SK-N-SH (cell line): Measurements from ENCODE around the gene DNAH5. TPM values are rescaled to one million over a fixed set of nuclear protein-coding genes. Genes with fewer than 3 reads are reported as not detected.

Experiments
- CTCF ChIA-PET: fragments of 300-600, 350-600 bp; formaldehyde crosslinking; extraction: SDS; loops from one replicate; lab custom pipeline; 2021; lab: Yijun Ruan, JAX
- POLR2A ChIA-PET: fragments of 350-600 bp; sonication (Branson Sonifier 250); formaldehyde crosslinking; extraction: SDS; loops from one replicate; lab custom pipeline; 2020; ENCODE audit warnings: antibody characterized with exemption, inconsistent platforms; lab: Yijun Ruan, JAX
- DNase-seq: peaks from one replicate; pipeline ENCODE4 v3.0.0; 2012
- H2AFZ ChIP-seq: fragments of 200-600 bp; sonication (generic); 2 replicates; pipeline ENCODE4 v1.8.1; 2016; ENCODE audit warnings: antibody characterized with exemption, mild to moderate bottlenecking, low read depth
- H3F3A ChIP-seq: fragments of 200-600 bp; sonication (generic); replicated peaks from 2 replicates; pipeline ENCODE3; 2016; ENCODE audit warnings: antibody characterized with exemption, mild to moderate bottlenecking; ENCODE audit not compliant: insufficient read depth
- H3K27ac ChIP-seq, 2 experiments: fragments of 200-500 bp in 1 of 2; fragments of 200-600 bp in 1 of 2; sonication (Bioruptor generic) in 1 of 2; sonication (generic), shearing (Covaris generic) in 1 of 2; 2 replicates each; pipeline versions ENCODE4 v1.5.1 to v1.6.1; 2014 to 2016; ENCODE audit warnings: low read depth in 2 of 2, inconsistent platforms in 1 of 2, low read length in 1 of 2, mild to moderate bottlenecking in 1 of 2, mixed read lengths in 1 of 2
- H3K27me3 ChIP-seq: fragments of 200-600 bp; sonication (generic), shearing (Covaris generic); 2 replicates; pipeline ENCODE4 v1.6.1; 2016; ENCODE audit warnings: mixed run types; ENCODE audit not compliant: insufficient read depth
- H3K36me3 ChIP-seq, 2 experiments: fragments of 200-500 bp in 1 of 2; fragments of 200-600 bp in 1 of 2; sonication (Bioruptor generic) in 1 of 2; sonication (generic) in 1 of 2; replicated peaks in 1 of 2; 2 replicates each; pipeline versions ENCODE3 to v1.5.1; 2014 to 2016; ENCODE audit warnings: low read length in 1 of 2, mild to moderate bottlenecking in 1 of 2; ENCODE audit not compliant: insufficient read depth in 2 of 2, control insufficient read depth in 1 of 2
- H3K4me1 ChIP-seq, 2 experiments: fragments of 200-500 bp in 1 of 2; fragments of 200-600 bp in 1 of 2; sonication (Bioruptor generic) in 1 of 2; sonication (generic), shearing (Covaris generic) in 1 of 2; 2 replicates each; pipeline versions ENCODE4 v1.5.1 to v1.6.1; 2014 to 2016; ENCODE audit warnings: low read depth in 1 of 2, low read length in 1 of 2, mixed run types in 1 of 2; ENCODE audit not compliant: insufficient read depth in 2 of 2, control insufficient read depth in 1 of 2
- H3K4me2 ChIP-seq: fragments of 200-600 bp; sonication (generic), shearing (Covaris generic); 2 replicates; pipeline ENCODE4 v1.6.1; 2017; ENCODE audit warnings: mixed run types
- H3K4me3 ChIP-seq, 2 experiments: fragments of 200-500 bp in 1 of 2; fragments of 200-600 bp in 1 of 2; sonication (Bioruptor generic) in 1 of 2; sonication (generic), shearing (Covaris generic) in 1 of 2; 2 replicates each; pipeline versions ENCODE4 v1.5.1 to v1.8.1; 2014 to 2016; ENCODE audit warnings: low read depth in 2 of 2, inconsistent platforms in 1 of 2, low read length in 1 of 2, mild to moderate bottlenecking in 1 of 2, mixed read lengths in 1 of 2, moderate library complexity in 1 of 2
- H3K79me2 ChIP-seq: fragments of 200-600 bp; sonication (generic); 2 replicates; pipeline ENCODE4 v1.8.1; 2017; ENCODE audit warnings: mild to moderate bottlenecking; ENCODE audit not compliant: insufficient read depth
- H3K9ac ChIP-seq: fragments of 200-600 bp; sonication (generic); 2 replicates; pipeline ENCODE4 v1.6.1; 2017; ENCODE audit warnings: mixed run types
- H3K9me2 ChIP-seq: fragments of 200-600 bp; sonication (generic); 2 replicates; pipeline ENCODE4 v1.6.1; 2017; ENCODE audit warnings: mixed run types
- H3K9me3 ChIP-seq: fragments of 200-600 bp; sonication (generic); 2 replicates; pipeline ENCODE4 v1.6.1; 2017; ENCODE audit warnings: mixed run types, mild to moderate bottlenecking, moderate library complexity
- H4K20me1 ChIP-seq: fragments of 200-600 bp; sonication (generic); 2 replicates; pipeline ENCODE4 v1.6.1; 2017; ENCODE audit warnings: mild to moderate bottlenecking, mixed run types; ENCODE audit not compliant: insufficient read depth
- CHD2 ChIP-seq: fragments of 150-350 bp; IDR thresholded peaks from 2 replicates; pipeline ENCODE4 v1.6.1; 2018; ENCODE audit warnings: low read length; ENCODE audit not compliant: partially characterized antibody
- EP300 ChIP-seq, 2 experiments: IDR thresholded peaks; 2 replicates each; pipeline versions ENCODE4 v1.4.0 to v1.6.1; 2012; ENCODE audit warnings: borderline replicate concordance in 1 of 2, low read depth in 1 of 2, low read length in 1 of 2
- EZH2phosphoT487 ChIP-seq: fragments of 200-600 bp; sonication (generic); IDR thresholded peaks from 2 replicates; pipeline ENCODE4 v1.6.1; 2017; ENCODE audit warnings: low read depth, mixed run types, mild to moderate bottlenecking, antibody characterized with exemption, moderate library complexity, borderline replicate concordance
- FOSL2 ChIP-seq: IDR thresholded peaks from 2 replicates; pipeline ENCODE4 v1.4.0; 2012; ENCODE audit warnings: low read depth, mild to moderate bottlenecking, moderate library complexity, borderline replicate concordance
- GABPA ChIP-seq: IDR thresholded peaks from 2 replicates; pipeline ENCODE4 v1.4.0; 2012; ENCODE audit warnings: low read depth, mild to moderate bottlenecking
- IRF3 ChIP-seq: fragments of 150-350 bp; IDR thresholded peaks from 2 replicates; pipeline ENCODE4 v1.6.1; 2016; ENCODE audit warnings: mild to moderate bottlenecking, low read depth, low read length
- MEF2A ChIP-seq: IDR thresholded peaks from 2 replicates; pipeline ENCODE4 v1.4.0; 2012; ENCODE audit warnings: low read depth, borderline replicate concordance
- MXI1 ChIP-seq: IDR thresholded peaks from 2 replicates; pipeline ENCODE4 v1.6.1; 2012; ENCODE audit warnings: mild to moderate bottlenecking, low read depth, low read length, improper control_type of control experiment
- NRF1 ChIP-seq: IDR thresholded peaks from 2 replicates; pipeline ENCODE4 v1.6.1; 2012; ENCODE audit warnings: low read depth, mild to moderate bottlenecking, low read length
- RXRA ChIP-seq: IDR thresholded peaks from 2 replicates; pipeline ENCODE4 v1.4.0; 2012; ENCODE audit warnings: low read depth, mild to moderate bottlenecking, borderline replicate concordance
- TCF12 ChIP-seq: IDR thresholded peaks from 2 replicates; pipeline ENCODE4 v1.4.0; 2012
- USF1 ChIP-seq: IDR thresholded peaks from 2 replicates; pipeline ENCODE4 v1.4.0; 2012; ENCODE audit warnings: low read depth, borderline replicate concordance
- ZBTB33 ChIP-seq: IDR thresholded peaks from 2 replicates; pipeline ENCODE4 v1.4.0; 2012; ENCODE audit warnings: low read depth, borderline replicate concordance
- WGBS: methylation state at CpG from one replicate; pipeline ENCODE4 v1.1.6; 2017; ENCODE audit warnings: low lambda C conversion rate; 5-methylcytosine and 5-hydroxymethylcytosine counted together
- polyA plus RNA-seq, 3 experiments: library from polyadenylated mRNA; depleted of rRNA; stranded (reverse); fragments of >200 nt; gene quantifications; 2 replicates each; pipeline ENCODE4 v1.2.3, GENCODE V29; 2012
- TF ChIP-seq, protein P1 (sequence below): IDR thresholded peaks from 2 replicates; pipeline ENCODE4 v1.6.1; 2012; ENCODE audit warnings: mild to moderate bottlenecking, low read depth, low read length, moderate library complexity
- TF ChIP-seq, protein P2 (sequence below): IDR thresholded peaks from 2 replicates; pipeline ENCODE4; 2012
- TF ChIP-seq, protein P3 (sequence below): IDR thresholded peaks from 2 replicates; pipeline ENCODE4 v1.4.0; 2012; ENCODE audit warnings: low read depth

Gene DNAH5
- polyA plus RNA-seq, 1 of the 3 experiments (the other 2 are of a cell fraction), result 0.74 TPM

- 2% methylated on average over 2 of the region's 2 CpGs for WGBS
- H3K27ac ChIP-seq, result no peak overlapping the region
- DNase-seq, result no peak
- H2AFZ ChIP-seq, result no peak overlapping the region
- no peaks in the 10 kb centered on the region for H3K4me1 ChIP-seq
- ChIA-PET POLR2A (no interaction called here), CTCF (interaction anchor here (1.1 kb wide), 1 partner anchor 431 kb away, joined by 3 read pairs; no protein-coding TSS in a partner anchor)
- no peaks in the 10 kb centered on the region for H3K9me3 ChIP-seq
- no peak overlapping the region for H3K4me2 ChIP-seq
- no peaks in the 10 kb centered on the region for H3K9me2 ChIP-seq
- no peaks in the 10 kb centered on the region for H4K20me1 ChIP-seq
- H3K79me2 ChIP-seq, result no peaks in the 10 kb centered on the region
- H3K9ac ChIP-seq, result no peak overlapping the region
- H3F3A ChIP-seq, result no peaks in the 10 kb centered on the region
- no peaks in the 10 kb centered on the region for H3K36me3 ChIP-seq
- H3K4me3 ChIP-seq, result no peak overlapping the region
- peaks cover 13% of the 10 kb centered on the region; the same call in 1 of the 2 replicates for H3K27me3 ChIP-seq
- TF ChIP-seq, protein P1, sequence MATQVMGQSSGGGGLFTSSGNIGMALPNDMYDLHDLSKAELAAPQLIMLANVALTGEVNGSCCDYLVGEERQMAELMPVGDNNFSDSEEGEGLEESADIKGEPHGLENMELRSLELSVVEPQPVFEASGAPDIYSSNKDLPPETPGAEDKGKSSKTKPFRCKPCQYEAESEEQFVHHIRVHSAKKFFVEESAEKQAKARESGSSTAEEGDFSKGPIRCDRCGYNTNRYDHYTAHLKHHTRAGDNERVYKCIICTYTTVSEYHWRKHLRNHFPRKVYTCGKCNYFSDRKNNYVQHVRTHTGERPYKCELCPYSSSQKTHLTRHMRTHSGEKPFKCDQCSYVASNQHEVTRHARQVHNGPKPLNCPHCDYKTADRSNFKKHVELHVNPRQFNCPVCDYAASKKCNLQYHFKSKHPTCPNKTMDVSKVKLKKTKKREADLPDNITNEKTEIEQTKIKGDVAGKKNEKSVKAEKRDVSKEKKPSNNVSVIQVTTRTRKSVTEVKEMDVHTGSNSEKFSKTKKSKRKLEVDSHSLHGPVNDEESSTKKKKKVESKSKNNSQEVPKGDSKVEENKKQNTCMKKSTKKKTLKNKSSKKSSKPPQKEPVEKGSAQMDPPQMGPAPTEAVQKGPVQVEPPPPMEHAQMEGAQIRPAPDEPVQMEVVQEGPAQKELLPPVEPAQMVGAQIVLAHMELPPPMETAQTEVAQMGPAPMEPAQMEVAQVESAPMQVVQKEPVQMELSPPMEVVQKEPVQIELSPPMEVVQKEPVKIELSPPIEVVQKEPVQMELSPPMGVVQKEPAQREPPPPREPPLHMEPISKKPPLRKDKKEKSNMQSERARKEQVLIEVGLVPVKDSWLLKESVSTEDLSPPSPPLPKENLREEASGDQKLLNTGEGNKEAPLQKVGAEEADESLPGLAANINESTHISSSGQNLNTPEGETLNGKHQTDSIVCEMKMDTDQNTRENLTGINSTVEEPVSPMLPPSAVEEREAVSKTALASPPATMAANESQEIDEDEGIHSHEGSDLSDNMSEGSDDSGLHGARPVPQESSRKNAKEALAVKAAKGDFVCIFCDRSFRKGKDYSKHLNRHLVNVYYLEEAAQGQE, result no peak
- TF ChIP-seq, protein P2, sequence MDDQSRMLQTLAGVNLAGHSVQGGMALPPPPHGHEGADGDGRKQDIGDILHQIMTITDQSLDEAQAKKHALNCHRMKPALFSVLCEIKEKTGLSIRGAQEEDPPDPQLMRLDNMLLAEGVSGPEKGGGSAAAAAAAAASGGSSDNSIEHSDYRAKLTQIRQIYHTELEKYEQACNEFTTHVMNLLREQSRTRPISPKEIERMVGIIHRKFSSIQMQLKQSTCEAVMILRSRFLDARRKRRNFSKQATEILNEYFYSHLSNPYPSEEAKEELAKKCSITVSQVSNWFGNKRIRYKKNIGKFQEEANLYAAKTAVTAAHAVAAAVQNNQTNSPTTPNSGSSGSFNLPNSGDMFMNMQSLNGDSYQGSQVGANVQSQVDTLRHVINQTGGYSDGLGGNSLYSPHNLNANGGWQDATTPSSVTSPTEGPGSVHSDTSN, result no peak
- no peak for TF ChIP-seq CHD2
- TF ChIP-seq USF1, result no peak
- no peak for TF ChIP-seq EZH2phosphoT487
- no peak for TF ChIP-seq NRF1
- TF ChIP-seq MEF2A, result no peak
- no peak for TF ChIP-seq TCF12
- TF ChIP-seq MXI1, result no peak
- no peak for TF ChIP-seq RXRA
- TF ChIP-seq, protein P3, sequence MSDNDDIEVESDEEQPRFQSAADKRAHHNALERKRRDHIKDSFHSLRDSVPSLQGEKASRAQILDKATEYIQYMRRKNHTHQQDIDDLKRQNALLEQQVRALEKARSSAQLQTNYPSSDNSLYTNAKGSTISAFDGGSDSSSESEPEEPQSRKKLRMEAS, result no peak
- no peak for TF ChIP-seq FOSL2
- no peak for TF ChIP-seq EP300 (IDR thresholded peaks at IDR 0.05; ENCODE audit: borderline replicate concordance in 1 of 2, low read depth in 1 of 2, low read length in 1 of 2)
- TF ChIP-seq ZBTB33, result no peak
- no peak for TF ChIP-seq IRF3
- TF ChIP-seq GABPA, result no peak
Observed at GRCh38 chr5:13708906-13709305, 235.6 kb downstream of the DNAH5 start.
